PFSK-1 (cell line): ENCODE results near the gene PROC.

Experiments
- FOXP2 ChIP-seq: optimal IDR thresholded peaks from 2 replicates; pipeline ENCODE3; 2011; ENCODE audit warnings: borderline replicate concordance, control low read depth, inconsistent platforms; ENCODE audit not compliant: insufficient read depth; ENCODE audit errors: extremely low read length, extremely low read depth
- POLR2AphosphoS5 ChIP-seq: IDR thresholded peaks from 2 replicates; pipeline ENCODE4 v1.6.1; 2012; ENCODE audit warnings: low read depth, mild to moderate bottlenecking, control low read depth, low read length, moderate library complexity
- REST ChIP-seq, 2 experiments: IDR thresholded peaks; 2 replicates each; pipeline versions ENCODE4 v1.6.1 to v1.8.0; 2011 to 2012; ENCODE audit warnings: low read depth in 2 of 2, low read length in 2 of 2, control low read depth in 1 of 2, inconsistent platforms in 1 of 2, mild to moderate bottlenecking in 1 of 2, moderate library complexity in 1 of 2; ENCODE audit not compliant: insufficient read depth in 1 of 2
- SIN3A ChIP-seq: IDR thresholded peaks from 2 replicates; pipeline ENCODE4 v1.6.1; 2012; ENCODE audit warnings: mild to moderate bottlenecking, low read length, moderate library complexity, borderline replicate concordance; ENCODE audit not compliant: insufficient read depth
- TAF1 ChIP-seq: IDR thresholded peaks from 2 replicates; pipeline ENCODE4 v1.6.1; 2012; ENCODE audit warnings: low read length, control low read depth, borderline replicate concordance; ENCODE audit not compliant: insufficient read depth

Gene PROC

GRCh38 chr2:127448526-127448925 lies 30.3 kb downstream of the PROC start:
- TF ChIP-seq SIN3A (no peak), TAF1 (no peak), FOXP2 (no peak), POLR2AphosphoS5 (no peak), REST (IDR thresholded peaks at IDR 0.05; ENCODE audit: insufficient read depth in 1 of 2, low read depth in 2 of 2, low read length in 2 of 2) (no peak)

- TF ChIP-seq REST (IDR thresholded peaks at IDR 0.05; ENCODE audit: insufficient read depth in 1 of 2, low read depth in 2 of 2, low read length in 2 of 2) (no peak), FOXP2 (no peak), POLR2AphosphoS5 (no peak), TAF1 (no peak), SIN3A (no peak)
These were observed 31.2 kb downstream of the PROC start for GRCh38 chr2:127449414-127449813.

GRCh38 chr2:127449898-127450297 lies 31.7 kb downstream of the PROC start:
- TF ChIP-seq SIN3A: no peak
- no peak for TF ChIP-seq FOXP2
- no peak for TF ChIP-seq TAF1
- no peak for TF ChIP-seq POLR2AphosphoS5
- no peak for TF ChIP-seq REST (IDR thresholded peaks at IDR 0.05; ENCODE audit: insufficient read depth in 1 of 2, low read depth in 2 of 2, low read length in 2 of 2)

GRCh38 chr2:127451981-127452380 lies 33.8 kb downstream of the PROC start:
- TF ChIP-seq TAF1 (no peak), POLR2AphosphoS5 (no peak), FOXP2 (no peak), SIN3A (no peak), REST (IDR thresholded peaks at IDR 0.05; ENCODE audit: insufficient read depth in 1 of 2, low read depth in 2 of 2, low read length in 2 of 2) (no peak)

- TF ChIP-seq TAF1 (no peak), SIN3A (no peak), FOXP2 (no peak), REST (IDR thresholded peaks at IDR 0.05; ENCODE audit: insufficient read depth in 1 of 2, low read depth in 2 of 2, low read length in 2 of 2) (no peak), POLR2AphosphoS5 (no peak)
These were observed 34.8 kb downstream of the PROC start for GRCh38 chr2:127453013-127453391.
